H1 (cell line): ENCODE results near the gene CGAS. TPM values are rescaled to one million over a fixed set of nuclear protein-coding genes. Genes with fewer than 3 reads are reported as not detected.

Experiments
- CTCF ChIA-PET: fragments of 300-600 bp; sonication (Branson Sonifier 250); formaldehyde crosslinking; loops from one replicate; lab custom pipeline; 2021; ENCODE audit not compliant: partially characterized antibody; lab: Charles Lee
- POLR2A ChIA-PET: fragments of 300-600 bp; sonication (Branson Sonifier 250); formaldehyde crosslinking; loops from one replicate; lab custom pipeline; 2021; ENCODE audit warnings: inconsistent platforms; ENCODE audit not compliant: partially characterized antibody; lab: Charles Lee
- DNase-seq, 2 experiments: peaks; one replicate each; pipeline versions ENCODE4 v3.0.0 to v3.0.0-alpha.2; 2010 to 2022; ENCODE audit warnings: low spot score in 2 of 2, low read depth in 1 of 2, mixed read lengths in 1 of 2
- FAIRE-seq: peaks from 2 replicates; lab custom pipeline; 2011; peaks lifted over from hg19 to GRCh38; lab: Jason Lieb, UNC
- H2AFZ ChIP-seq: 2 replicates; pipeline ENCODE4 v1.8.1; 2012; ENCODE audit warnings: low read length, inconsistent platforms
- H2AK5ac ChIP-seq: 2 replicates; pipeline ENCODE4 v1.6.1; 2013; ENCODE audit warnings: low read depth, low read length
- H2BK120ac ChIP-seq: replicated peaks from 2 replicates; pipeline ENCODE3; 2013; ENCODE audit warnings: low read depth, low read length, inconsistent platforms
- H2BK12ac ChIP-seq: 2 replicates; pipeline ENCODE4 v1.6.1; 2013; ENCODE audit warnings: low read depth, low read length
- H2BK15ac ChIP-seq: 2 replicates; pipeline ENCODE4 v1.6.1; 2013; ENCODE audit warnings: low read length
- H2BK20ac ChIP-seq: 2 replicates; pipeline ENCODE4 v1.6.1; 2013; ENCODE audit warnings: low read length
- H2BK5ac ChIP-seq: 2 replicates; pipeline ENCODE4 v1.6.1; 2013; ENCODE audit warnings: low read depth, low read length
- H3K14ac ChIP-seq: 2 replicates; pipeline ENCODE4 v1.6.1; 2013; ENCODE audit warnings: inconsistent platforms; ENCODE audit not compliant: insufficient read length
- H3K18ac ChIP-seq: 2 replicates; pipeline ENCODE4 v1.6.1; 2013; ENCODE audit warnings: low read length; ENCODE audit errors: extremely low read depth
- H3K23ac ChIP-seq: 2 replicates; pipeline ENCODE4 v1.6.1; 2013; ENCODE audit warnings: inconsistent platforms; ENCODE audit not compliant: insufficient read length
- H3K23me2 ChIP-seq: 2 replicates; pipeline ENCODE4 v1.6.1; 2013; ENCODE audit warnings: low read depth, low read length
- H3K27ac ChIP-seq: 2 replicates; pipeline ENCODE4 v1.6.1; 2011; ENCODE audit warnings: low read depth, low read length, inconsistent platforms
- H3K27me3 ChIP-seq, 4 experiments: replicated peaks in 1 of 4; 1 replicate in 1 of 4; 2 replicates in 3 of 4; pipeline versions ENCODE4 v1.6.1 to v1.8.1; 2011 to 2013; ENCODE audit warnings: low read length in 3 of 4, mild to moderate bottlenecking in 3 of 4, inconsistent platforms in 2 of 4, mixed read lengths in 2 of 4, moderate library complexity in 1 of 4; ENCODE audit not compliant: control insufficient read depth in 3 of 4, insufficient read depth in 3 of 4; ENCODE audit errors: extremely low read depth in 1 of 4
- H3K36me3 ChIP-seq, 4 experiments: 2 replicates each; pipeline versions ENCODE4 v1.6.1 to v1.8.1; 2011 to 2013; ENCODE audit warnings: mild to moderate bottlenecking in 4 of 4, low read length in 3 of 4, moderate library complexity in 2 of 4, control low read depth in 1 of 4, inconsistent platforms in 1 of 4; ENCODE audit not compliant: insufficient read depth in 4 of 4, control insufficient read depth in 2 of 4
- H3K4ac ChIP-seq: replicated peaks from 2 replicates; pipeline ENCODE3; 2013; ENCODE audit warnings: low read length, low read depth, mixed read lengths, inconsistent platforms; ENCODE audit not compliant: insufficient read length
- H3K4me1 ChIP-seq, 4 experiments: replicated peaks in 1 of 4; 1 replicate in 1 of 4; 2 replicates in 3 of 4; pipeline versions ENCODE4 v1.6.1 to v1.8.1; 2011 to 2013; ENCODE audit warnings: low read length in 3 of 4, inconsistent platforms in 2 of 4, mixed read lengths in 1 of 4; ENCODE audit not compliant: insufficient read depth in 4 of 4, control insufficient read depth in 3 of 4
- H3K4me2 ChIP-seq, 2 experiments: 2 replicates each; pipeline versions ENCODE4 v1.6.1 to v1.8.1; 2011 to 2013; ENCODE audit warnings: low read depth in 2 of 2, low read length in 2 of 2, control low read depth in 1 of 2, inconsistent platforms in 1 of 2, mild to moderate bottlenecking in 1 of 2; ENCODE audit not compliant: insufficient read depth in 1 of 2
- H3K4me3 ChIP-seq, 4 experiments: fragments of 200-600, 300-600 bp in 1 of 4; sonication (generic), shearing (Covaris generic), sonication (Bioruptor Twin) in 1 of 4; 2 replicates each; pipeline versions ENCODE4 v1.5.1 to v1.8.1; 2011 to 2016; ENCODE audit warnings: low read length in 4 of 4, low read depth in 3 of 4, control low read depth in 2 of 4, inconsistent platforms in 2 of 4, mild to moderate bottlenecking in 2 of 4, mixed read lengths in 1 of 4, moderate library complexity in 1 of 4; ENCODE audit not compliant: insufficient read depth in 2 of 4; ENCODE audit errors: extremely low read depth in 1 of 4
- H3K56ac ChIP-seq: replicated peaks from 2 replicates; pipeline ENCODE3; 2013; ENCODE audit warnings: low read depth, mild to moderate bottlenecking, mixed read lengths, low read length, inconsistent platforms; ENCODE audit not compliant: insufficient read length
- H3K79me1 ChIP-seq: 2 replicates; pipeline ENCODE4 v1.6.1; 2013; ENCODE audit warnings: low read depth, low read length, control low read depth
- H3K79me2 ChIP-seq, 2 experiments: 2 replicates each; pipeline versions ENCODE4 v1.6.1 to v1.8.1; 2012 to 2013; ENCODE audit warnings: low read length in 2 of 2, mild to moderate bottlenecking in 2 of 2, inconsistent platforms in 1 of 2; ENCODE audit not compliant: insufficient read depth in 2 of 2, control insufficient read depth in 1 of 2
- H3K9ac ChIP-seq, 4 experiments: replicated peaks in 1 of 4; 1 replicate in 1 of 4; 2 replicates in 3 of 4; pipeline versions ENCODE4 v1.6.1 to v1.8.1; 2011 to 2013; ENCODE audit warnings: low read depth in 3 of 4, low read length in 3 of 4, control low read depth in 2 of 4, mild to moderate bottlenecking in 2 of 4, moderate library complexity in 2 of 4, inconsistent platforms in 1 of 4; ENCODE audit errors: extremely low read depth in 1 of 4
- H3K9me3 ChIP-seq, 2 experiments: 2 replicates each; pipeline versions ENCODE4 v1.6.1 to v1.8.1; 2012 to 2013; ENCODE audit warnings: mild to moderate bottlenecking in 2 of 2, moderate library complexity in 2 of 2, control low read depth in 1 of 2, inconsistent platforms in 1 of 2, low read depth in 1 of 2, low read length in 1 of 2, mixed read lengths in 1 of 2; ENCODE audit not compliant: insufficient read depth in 2 of 2
- H4K20me1 ChIP-seq, 2 experiments: replicated peaks in 1 of 2; 2 replicates each; pipeline versions ENCODE3 to v1.8.1; 2011 to 2013; ENCODE audit warnings: inconsistent platforms in 2 of 2, low read length in 2 of 2, mild to moderate bottlenecking in 1 of 2; ENCODE audit not compliant: insufficient read depth in 2 of 2, control insufficient read depth in 1 of 2
- H4K5ac ChIP-seq: 2 replicates; pipeline ENCODE4 v1.6.1; 2013; ENCODE audit warnings: low read length, low read depth, mixed read lengths, inconsistent platforms; ENCODE audit not compliant: insufficient read length
- H4K8ac ChIP-seq: 2 replicates; pipeline ENCODE4 v1.8.0; 2013; ENCODE audit warnings: mild to moderate bottlenecking, moderate library complexity, low read length, inconsistent platforms; ENCODE audit not compliant: insufficient read depth; ENCODE audit errors: extremely low read depth
- H4K91ac ChIP-seq: replicated peaks from 2 replicates; pipeline ENCODE3; 2013; ENCODE audit warnings: low read length, mixed read lengths, inconsistent platforms; ENCODE audit not compliant: insufficient read length
- CHD1 ChIP-seq: IDR thresholded peaks from 2 replicates; pipeline ENCODE4 v1.6.1; 2012; ENCODE audit warnings: low read depth, low read length, improper control_type of control experiment
- HDAC2 ChIP-seq, 2 experiments: fragments of 300-600 bp in 1 of 2; sonication (generic) in 1 of 2; IDR thresholded peaks; 2 replicates each; pipeline ENCODE4 v1.6.1; 2011 to 2012; ENCODE audit warnings: low read depth in 2 of 2, low read length in 2 of 2, mild to moderate bottlenecking in 2 of 2, moderate library complexity in 2 of 2, borderline replicate concordance in 1 of 2, inconsistent platforms in 1 of 2
- HDAC6 ChIP-seq: IDR thresholded peaks from one replicate; pipeline ENCODE4 v1.7.1; 2012; ENCODE audit warnings: low read depth, mild to moderate bottlenecking, inconsistent platforms, low read length, moderate library complexity
- KDM4A ChIP-seq: IDR thresholded peaks from one replicate; pipeline ENCODE4 v1.7.1; 2012; ENCODE audit warnings: low read depth, mild to moderate bottlenecking, moderate library complexity, low read length, inconsistent platforms; ENCODE audit not compliant: severe bottlenecking
- POLR2AphosphoS5 ChIP-seq: IDR thresholded peaks from 2 replicates; pipeline ENCODE4 v1.6.1; 2011; ENCODE audit warnings: low read depth, low read length
- RNF2 ChIP-seq: fragments of 200-900, 300-1000 bp; sonication (generic); IDR thresholded peaks from 2 replicates; pipeline ENCODE4 v1.7.1; 2016; ENCODE audit warnings: borderline replicate concordance, low read depth, mild to moderate bottlenecking, antibody characterized with exemption, low read length; ENCODE audit not compliant: poor library complexity, severe bottlenecking; ENCODE audit errors: missing control alignments
- SIN3A ChIP-seq, 2 experiments: IDR thresholded peaks in 1 of 2; conservative IDR thresholded peaks in 1 of 2; 2 replicates each; pipeline ENCODE4 v1.6.1; 2011 to 2012; ENCODE audit warnings: low read length in 2 of 2, improper control_type of control experiment in 1 of 2, low read depth in 1 of 2, mild to moderate bottlenecking in 1 of 2
- SP4 ChIP-seq: IDR thresholded peaks from 2 replicates; pipeline ENCODE4 v1.6.1; 2012; ENCODE audit warnings: low read length, inconsistent platforms
- SUZ12 ChIP-seq: fragments of 200-600 bp; sonication (generic); IDR thresholded peaks from 2 replicates; pipeline ENCODE4 v1.6.1; 2012; ENCODE audit warnings: mild to moderate bottlenecking, inconsistent platforms, low read length, moderate library complexity, mixed read lengths
- WGBS, 2 experiments: shearing (Covaris generic) in 1 of 2; methylation state at CpG; one replicate each; pipeline versions ENCODE4 v1.1.6 to v1.1.7; 2013 to 2015; ENCODE audit warnings: low lambda C conversion rate in 2 of 2, mixed read lengths in 2 of 2, inconsistent platforms in 1 of 2, low coverage in 1 of 2, missing lambda C conversion rate in 1 of 2; ENCODE audit not compliant: insufficient replicate concordance in 2 of 2, insufficient coverage in 1 of 2, insufficient read length in 1 of 2; ENCODE audit errors: extremely low coverage in 1 of 2, missing lambda C conversion rate in 1 of 2; 5-methylcytosine and 5-hydroxymethylcytosine counted together
- polyA plus RNA-seq, 7 experiments: library from polyadenylated mRNA; depleted of rRNA in 3 of 7; stranded (reverse) in 5 of 7; unstranded in 2 of 7; fragments of >200 nt in 5 of 7; fragments of 200-250 nt in 2 of 7; gene quantifications; 1 replicate in 5 of 7; 2 replicates in 1 of 7; 4 replicates in 1 of 7; pipeline versions ENCODE4 v1.2.1 to v1.2.3, GENCODE V29; 2011 to 2013; ENCODE audit warnings: missing spikeins in 2 of 7, mixed read lengths in 2 of 7
- total RNA-seq: library from RNA; stranded (reverse); fragmentation: NEBNext Ultra II Directional; extraction: Animal tissue kit (Norgen Biotek cat#: 25700); gene quantifications from 2 replicates; pipeline ENCODE4 v1.2.1, GENCODE V29; 2021

Gene CGAS
- total and polyA plus RNA-seq, 2 of the 8 experiments (the other 6 are each of a cell fraction or from before 2014, with no cell fraction given): 2.1 to 6.3 TPM

- no peaks in the 10 kb centered on the region for H3K27me3 ChIP-seq
- FAIRE-seq (peak; percentile 19), DNase-seq (peak in 1 of 2 experiments; percentile 77)
- 3% methylated on average over 53 of the region's 55 CpGs; no CpG with 5 or more reads in 1 of the 2 experiments for WGBS, 2 experiments
- peak within 1 kb of the TSS; percentile 27 for H2AFZ ChIP-seq
- H2BK20ac ChIP-seq: no peak within 1 kb of the TSS
- ChIA-PET POLR2A (interaction anchor here (0.6 to 3.2 kb wide), 26 partner anchors 10 to 1801 kb away, joined by 3 to 39 read pairs (median 4); partner anchors contain the start of genes CGAS and SLC17A5), CTCF (interaction anchor here (0.6 to 1.6 kb wide), 9 partner anchors 9 to 154 kb away, joined by 3 to 5 read pairs (median 3); partner anchors contain the start of gene CGAS)
- H3K56ac ChIP-seq: peak within 1 kb of the TSS; percentile 72
- peaks cover 4% of the 10 kb centered on the region; the same call in 1 of the 2 replicates for H3K79me1 ChIP-seq
- no peaks in the 10 kb centered on the region for H4K20me1 ChIP-seq
- H2BK120ac ChIP-seq: no peak within 1 kb of the TSS
- H3K79me2 ChIP-seq: peaks cover 0 to 21% of the 10 kb centered on the region in 2 experiments; a peak in 2 of 4 replicates
- H3K14ac ChIP-seq: no peak within 1 kb of the TSS
- H2BK5ac ChIP-seq: peak within 1 kb of the TSS; percentile 3; the same call in 1 of the 2 replicates
- peaks cover 4% of the 10 kb centered on the region; the same call in 1 of the 2 replicates for H3K23me2 ChIP-seq
- peak within 1 kb of the TSS; percentile 91 for H4K5ac ChIP-seq
- H3K9ac ChIP-seq: peak within 1 kb of the TSS; percentile 72 to 88 (median 82)
- H2BK12ac ChIP-seq: 0 out of 2 replicates have a peak within 1 kb of the TSS, but pooled peaks have one; percentile 64
- no peak within 1 kb of the TSS for H2BK15ac ChIP-seq
- H3K23ac ChIP-seq: no peak within 1 kb of the TSS
- peak within 1 kb of the TSS; percentile 75 for H3K4me2 ChIP-seq
- no peaks in the 10 kb centered on the region; a peak in 1 of 7 replicates for H3K4me1 ChIP-seq
- peak within 1 kb of the TSS; percentile 87 for H4K91ac ChIP-seq
- no peaks in the 10 kb centered on the region for H3K9me3 ChIP-seq
- H2AK5ac ChIP-seq: 0 out of 2 replicates have a peak within 1 kb of the TSS, but pooled peaks have one; percentile 13
- peaks cover 0 to 6% (median 2%) of the 10 kb centered on the region in 4 experiments; a peak in 4 of 8 replicates for H3K36me3 ChIP-seq
- peak within 1 kb of the TSS; percentile 62; the same call in 1 of the 2 replicates for H3K27ac ChIP-seq
- H3K4me3 ChIP-seq: peak within 1 kb of the TSS; percentile 66 to 98 (median 86)
- peak within 1 kb of the TSS; percentile 80; the same call in 1 of the 2 replicates for H3K18ac ChIP-seq
- peak within 1 kb of the TSS; percentile 99 for H4K8ac ChIP-seq
- peak within 1 kb of the TSS; percentile 71 for H3K4ac ChIP-seq
- peak; percentile 71 for TF ChIP-seq KDM4A
- no peak for TF ChIP-seq SUZ12
- peak; percentile 21 to 63; a peak in 1 of 4 replicates for TF ChIP-seq SIN3A (conservative IDR thresholded peaks at IDR 0.05 in 1 of 2, IDR thresholded peaks at IDR 0.05 in 1 of 2; ENCODE audit: low read depth in 1 of 2, low read length in 2 of 2)
- peak; percentile 67; the same call in 1 of the 2 replicates for TF ChIP-seq CHD1
- no peak for TF ChIP-seq HDAC6
- TF ChIP-seq SP4: no peak
- TF ChIP-seq POLR2AphosphoS5: peak; percentile 58
- TF ChIP-seq RNF2: no peak
- TF ChIP-seq HDAC2 (IDR thresholded peaks at IDR 0.05; ENCODE audit: borderline replicate concordance in 1 of 2, low read depth in 2 of 2, low read length in 2 of 2): peak; percentile 65 to 95; a peak in 3 of 4 replicates
Observed at GRCh38 chr6:73461537-73462350, 9.6 kb upstream of the CGAS start, which contains the start of gene MTO1. Gene MTO1 (plus strand): TSS chr6:73461737. CDS start chr6:73461855, 118 bp downstream.
